ENCODE results near the gene NEDD4L. TPM values are rescaled to one million over a fixed set of nuclear protein-coding genes. Genes with fewer than 3 reads are reported as not detected.

NEDD4L gene
- total RNA-seq, 1 donor from 2014 or later = 93.9 TPM

DNA sequence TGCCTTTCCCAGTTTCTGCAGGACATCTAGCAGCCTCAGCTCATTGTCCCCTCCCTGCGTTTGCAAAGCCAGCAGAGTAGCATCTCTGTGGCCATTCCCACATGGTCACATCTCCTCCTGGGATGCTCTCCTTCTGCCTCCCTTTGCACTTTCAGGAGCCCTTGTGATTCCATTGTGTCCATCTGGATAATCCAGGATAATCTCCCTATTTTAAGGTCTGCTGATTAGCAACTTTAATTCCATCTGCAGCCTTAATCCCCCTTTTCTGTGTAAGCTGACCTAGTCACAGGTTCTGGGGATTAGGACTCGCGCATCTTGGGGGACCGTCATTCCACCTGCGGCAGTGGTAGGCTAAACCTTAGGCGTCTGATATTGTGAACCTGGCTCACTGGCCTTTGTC lies 70.7 kb downstream of the NEDD4L start:
- DNase-seq (ENCODE audit: low read depth) = no peak
- Mint-ChIP-seq H3K27me3 (ENCODE audit: low read depth, unreplicated experiment) (no peaks in the 10 kb centered on the region), H3K9me3 (ENCODE audit: unreplicated experiment) (no peaks in the 10 kb centered on the region), H3K27ac (ENCODE audit: unreplicated experiment) (no peak overlapping the region), H3K4me1 (ENCODE audit: low read depth, unreplicated experiment) (peaks cover 16% of the 10 kb centered on the region), H3K4me3 (ENCODE audit: unreplicated experiment) (no peak overlapping the region), H3K36me3 (ENCODE audit: low read depth, unreplicated experiment) (peaks cover 3% of the 10 kb centered on the region)
- no peak overlapping the region for H3K4me2 ChIP-seq (ENCODE audit: low read length)
- H3K27ac ChIP-seq (ENCODE audit: low read depth, low read length) = no peak overlapping the region
- H3K79me2 ChIP-seq (ENCODE audit: insufficient read depth, low read length) = no peaks in the 10 kb centered on the region
- H3K4me3 ChIP-seq (ENCODE audit: insufficient read depth, low read depth, low read length) = no peak overlapping the region
- H3K4me1 ChIP-seq (ENCODE audit: insufficient read depth, low read length) = peaks cover 7% of the 10 kb centered on the region
- H3K27me3 ChIP-seq (ENCODE audit: insufficient read depth, low read length) = no peaks in the 10 kb centered on the region
- H4K20me1 ChIP-seq (ENCODE audit: insufficient read depth, low read length) = no peaks in the 10 kb centered on the region
- H3K9ac ChIP-seq (ENCODE audit: low read length) = no peak overlapping the region
- no peaks in the 10 kb centered on the region for H3K9me3 ChIP-seq (ENCODE audit: insufficient read depth, low read depth, low read length)
- no peaks in the 10 kb centered on the region for H3K36me3 ChIP-seq (ENCODE audit: insufficient read depth, low read length)
- H2AFZ ChIP-seq (ENCODE audit: low read depth, low read length) = no peak overlapping the region
- no peak for FAIRE-seq
- no peak for TF ChIP-seq EZH2 (IDR thresholded peaks at IDR 0.05; ENCODE audit: insufficient read depth, low read length)
- TF ChIP-seq, protein P1, sequence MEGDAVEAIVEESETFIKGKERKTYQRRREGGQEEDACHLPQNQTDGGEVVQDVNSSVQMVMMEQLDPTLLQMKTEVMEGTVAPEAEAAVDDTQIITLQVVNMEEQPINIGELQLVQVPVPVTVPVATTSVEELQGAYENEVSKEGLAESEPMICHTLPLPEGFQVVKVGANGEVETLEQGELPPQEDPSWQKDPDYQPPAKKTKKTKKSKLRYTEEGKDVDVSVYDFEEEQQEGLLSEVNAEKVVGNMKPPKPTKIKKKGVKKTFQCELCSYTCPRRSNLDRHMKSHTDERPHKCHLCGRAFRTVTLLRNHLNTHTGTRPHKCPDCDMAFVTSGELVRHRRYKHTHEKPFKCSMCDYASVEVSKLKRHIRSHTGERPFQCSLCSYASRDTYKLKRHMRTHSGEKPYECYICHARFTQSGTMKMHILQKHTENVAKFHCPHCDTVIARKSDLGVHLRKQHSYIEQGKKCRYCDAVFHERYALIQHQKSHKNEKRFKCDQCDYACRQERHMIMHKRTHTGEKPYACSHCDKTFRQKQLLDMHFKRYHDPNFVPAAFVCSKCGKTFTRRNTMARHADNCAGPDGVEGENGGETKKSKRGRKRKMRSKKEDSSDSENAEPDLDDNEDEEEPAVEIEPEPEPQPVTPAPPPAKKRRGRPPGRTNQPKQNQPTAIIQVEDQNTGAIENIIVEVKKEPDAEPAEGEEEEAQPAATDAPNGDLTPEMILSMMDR (IDR thresholded peaks at IDR 0.05; ENCODE audit: insufficient read depth, low read depth, low read length) = no peak

GRCh38 chr18:58116818-58117217 lies 72.8 kb downstream of the NEDD4L start:
- H3K27me3 ChIP-seq (ENCODE audit: insufficient read depth, low read length) = no peaks in the 10 kb centered on the region
- FAIRE-seq = no peak
- no peaks in the 10 kb centered on the region for H3K9me3 Mint-ChIP-seq (ENCODE audit: unreplicated experiment)
- no peak overlapping the region for H3K27ac ChIP-seq (ENCODE audit: low read depth, low read length)
- H3K4me1 Mint-ChIP-seq (ENCODE audit: low read depth, unreplicated experiment) = peaks cover 16% of the 10 kb centered on the region
- no peak overlapping the region for H3K4me3 ChIP-seq (ENCODE audit: insufficient read depth, low read depth, low read length)
- H3K79me2 ChIP-seq (ENCODE audit: insufficient read depth, low read length) = no peaks in the 10 kb centered on the region
- no peaks in the 10 kb centered on the region for H3K9me3 ChIP-seq (ENCODE audit: insufficient read depth, low read depth, low read length)
- no peak overlapping the region for H3K9ac ChIP-seq (ENCODE audit: low read length)
- DNase-seq (ENCODE audit: low read depth) = no peak
- H3K4me1 ChIP-seq (ENCODE audit: insufficient read depth, low read length) = peaks cover 7% of the 10 kb centered on the region
- H3K4me3 Mint-ChIP-seq (ENCODE audit: unreplicated experiment) = no peak overlapping the region
- no peak overlapping the region for H3K27ac Mint-ChIP-seq (ENCODE audit: unreplicated experiment)
- no peak for TF ChIP-seq EZH2 (IDR thresholded peaks at IDR 0.05; ENCODE audit: insufficient read depth, low read length)
- TF ChIP-seq, protein P1 (IDR thresholded peaks at IDR 0.05; ENCODE audit: insufficient read depth, low read depth, low read length) = no peak
- no peak overlapping the region for H2AFZ ChIP-seq (ENCODE audit: low read depth, low read length)
- H3K36me3 ChIP-seq (ENCODE audit: insufficient read depth, low read length) = no peaks in the 10 kb centered on the region
- H3K27me3 Mint-ChIP-seq (ENCODE audit: low read depth, unreplicated experiment) = no peaks in the 10 kb centered on the region
- H3K36me3 Mint-ChIP-seq (ENCODE audit: low read depth, unreplicated experiment) = no peaks in the 10 kb centered on the region
- no peaks in the 10 kb centered on the region for H4K20me1 ChIP-seq (ENCODE audit: insufficient read depth, low read length)
- H3K4me2 ChIP-seq (ENCODE audit: low read length) = no peak overlapping the region

GRCh38 chr18:58117786-58118403 lies 73.9 kb downstream of the NEDD4L start:
- TF ChIP-seq, protein P1 (IDR thresholded peaks at IDR 0.05; ENCODE audit: insufficient read depth, low read depth, low read length) = no peak
- H3K27ac ChIP-seq (ENCODE audit: low read depth, low read length) = no peak overlapping the region
- peaks cover 16% of the 10 kb centered on the region for H3K4me1 Mint-ChIP-seq (ENCODE audit: low read depth, unreplicated experiment)
- no peaks in the 10 kb centered on the region for H3K36me3 Mint-ChIP-seq (ENCODE audit: low read depth, unreplicated experiment)
- no peaks in the 10 kb centered on the region for H4K20me1 ChIP-seq (ENCODE audit: insufficient read depth, low read length)
- FAIRE-seq = peak; percentile 34
- H3K79me2 ChIP-seq (ENCODE audit: insufficient read depth, low read length) = no peaks in the 10 kb centered on the region
- H3K27me3 Mint-ChIP-seq (ENCODE audit: low read depth, unreplicated experiment) = no peaks in the 10 kb centered on the region
- H3K27ac Mint-ChIP-seq (ENCODE audit: unreplicated experiment) = peak overlapping the region; percentile 43
- no peak overlapping the region for H3K9ac ChIP-seq (ENCODE audit: low read length)
- peaks cover 7% of the 10 kb centered on the region for H3K4me1 ChIP-seq (ENCODE audit: insufficient read depth, low read length)
- H3K4me3 ChIP-seq (ENCODE audit: insufficient read depth, low read depth, low read length) = no peak overlapping the region
- H3K9me3 ChIP-seq (ENCODE audit: insufficient read depth, low read depth, low read length) = no peaks in the 10 kb centered on the region
- no peaks in the 10 kb centered on the region for H3K36me3 ChIP-seq (ENCODE audit: insufficient read depth, low read length)
- no peak overlapping the region for H3K4me3 Mint-ChIP-seq (ENCODE audit: unreplicated experiment)
- H3K9me3 Mint-ChIP-seq (ENCODE audit: unreplicated experiment) = no peaks in the 10 kb centered on the region
- H3K4me2 ChIP-seq (ENCODE audit: low read length) = peak overlapping the region; percentile 38
- no peak overlapping the region for H2AFZ ChIP-seq (ENCODE audit: low read depth, low read length)
- no peaks in the 10 kb centered on the region for H3K27me3 ChIP-seq (ENCODE audit: insufficient read depth, low read length)
- DNase-seq (ENCODE audit: low read depth) = peak; percentile 98
